Type B pancreatic cell (in vitro differentiated cells): ENCODE measurements around the gene PRR20C. TPM values are rescaled to one million over a fixed set of nuclear protein-coding genes. Genes with fewer than 3 reads are reported as not detected.
"Not testable (repeated sequence)": the region's sequence is repeated elsewhere in the genome, so short reads cannot be mapped to it uniquely, and the experiment has no call there.

Experiments
- DNase-seq: peaks from one replicate; pipeline ENCODE4 v3.0.0; 2021; ENCODE audit warnings: mixed read lengths; ENCODE audit not compliant: unreplicated experiment; ENCODE audit errors: extremely low spot score
- H3K27ac Mint-ChIP-seq: 2 replicates; pipeline ENCODE4 v1.8.0; 2021; ENCODE audit warnings: mild to moderate bottlenecking, mixed read lengths
- H3K27me3 Mint-ChIP-seq: 2 replicates; pipeline ENCODE4 v1.8.0; 2021; ENCODE audit warnings: mixed read lengths
- H3K36me3 Mint-ChIP-seq: 2 replicates; pipeline ENCODE4 v1.8.0; 2021; ENCODE audit warnings: mixed read lengths
- H3K4me1 Mint-ChIP-seq: one replicate; pipeline ENCODE4 v1.8.0; 2021; ENCODE audit warnings: mixed read lengths; ENCODE audit not compliant: unreplicated experiment
- H3K4me3 Mint-ChIP-seq: 2 replicates; pipeline ENCODE4 v1.8.0; 2021; ENCODE audit warnings: mild to moderate bottlenecking, mixed read lengths
- H3K9me3 Mint-ChIP-seq: 2 replicates; pipeline ENCODE4 v1.8.0; 2021; ENCODE audit warnings: mixed read lengths
- CTCF ChIP-seq: fragments of 200-600 bp; sonication (generic); conservative IDR thresholded peaks from 2 replicates; pipeline ENCODE4 v1.5.0; 2021; ENCODE audit warnings: antibody characterized with exemption, mild to moderate bottlenecking
- long read RNA-seq: library from polyadenylated mRNA; unstranded; transcript quantifications from one replicate; pipeline ENCODE4 v2.0.0, GENCODE V29; 2020
- total RNA-seq: library from RNA; stranded (reverse); gene quantifications from 2 replicates; pipeline ENCODE4 v1.2.1, GENCODE V29; 2021; ENCODE audit warnings: low replicate concordance

Gene PRR20C
- not detected in 2 replicates for total RNA-seq
- long read RNA-seq: 0 reads

- H3K9me3 Mint-ChIP-seq, H3K36me3 Mint-ChIP-seq, H3K4me1 Mint-ChIP-seq, DNase-seq, H3K27me3 Mint-ChIP-seq, H3K27ac Mint-ChIP-seq, H3K4me3 Mint-ChIP-seq: not testable (repeated sequence)
Observed at GRCh38 chr13:57153761-57154160, at the start of gene PRR20C. Gene PRR20C (plus strand): TSS chr13:57154061. CDS start chr13:57154448, 387 bp downstream.

GRCh38 chr13:57114945-57115344 lies 38.9 kb upstream of the PRR20C start:
- no peak for DNase-seq
- H3K27me3 Mint-ChIP-seq: no peaks in the 10 kb centered on the region
- H3K4me3 Mint-ChIP-seq: no peak overlapping the region
- no peaks in the 10 kb centered on the region for H3K9me3 Mint-ChIP-seq
- no peak overlapping the region for H3K27ac Mint-ChIP-seq
- no peaks in the 10 kb centered on the region for H3K4me1 Mint-ChIP-seq
- no peak for TF ChIP-seq CTCF
- H3K36me3 Mint-ChIP-seq: no peaks in the 10 kb centered on the region

GRCh38 chr13:57123681-57124080 lies 30.2 kb upstream of the PRR20C start:
- Mint-ChIP-seq H3K27me3 (no peaks in the 10 kb centered on the region), H3K27ac (no peak overlapping the region), H3K4me1 (no peaks in the 10 kb centered on the region), H3K36me3 (no peaks in the 10 kb centered on the region), H3K4me3 (no peak overlapping the region), H3K9me3 (no peaks in the 10 kb centered on the region)
- no peak for TF ChIP-seq CTCF
- DNase-seq: no peak

- no peaks in the 10 kb centered on the region for H3K36me3 Mint-ChIP-seq
- no peaks in the 10 kb centered on the region for H3K4me1 Mint-ChIP-seq
- no peak overlapping the region for H3K27ac Mint-ChIP-seq
- no peaks in the 10 kb centered on the region for H3K9me3 Mint-ChIP-seq
- DNase-seq: no peak
- TF ChIP-seq CTCF: no peak
- H3K27me3 Mint-ChIP-seq: no peaks in the 10 kb centered on the region
- H3K4me3 Mint-ChIP-seq: no peak overlapping the region
Observed at GRCh38 chr13:57128909-57129308, 25.0 kb upstream of the PRR20C start.

GRCh38 chr13:57136093-57136492 lies 17.8 kb upstream of the PRR20C start:
- Mint-ChIP-seq H3K27ac (no peak overlapping the region), H3K9me3 (no peaks in the 10 kb centered on the region), H3K4me1 (no peaks in the 10 kb centered on the region), H3K4me3 (no peak overlapping the region), H3K27me3 (no peaks in the 10 kb centered on the region), H3K36me3 (no peaks in the 10 kb centered on the region)
- TF ChIP-seq CTCF: no peak
- no peak for DNase-seq

- H3K27ac Mint-ChIP-seq: no peak overlapping the region
- no peaks in the 10 kb centered on the region for H3K4me1 Mint-ChIP-seq
- no peak for TF ChIP-seq CTCF
- no peaks in the 10 kb centered on the region for H3K36me3 Mint-ChIP-seq
- no peak overlapping the region for H3K4me3 Mint-ChIP-seq
- DNase-seq: no peak
- H3K9me3 Mint-ChIP-seq: no peaks in the 10 kb centered on the region
- H3K27me3 Mint-ChIP-seq: no peaks in the 10 kb centered on the region
Observed at GRCh38 chr13:57137585-57137984, 16.3 kb upstream of the PRR20C start.
